H1 (cell line): ENCODE measurements around the gene HADHA.

Experiments used
- JUN ChIP-seq: IDR thresholded peaks from 2 replicates; pipeline ENCODE4 v1.6.1; 2011; ENCODE audit warnings: low read depth, mild to moderate bottlenecking, improper control_type of control experiment, low read length
- MAFK ChIP-seq: IDR thresholded peaks from 2 replicates; pipeline ENCODE4 v1.6.1; 2012; ENCODE audit warnings: low read depth, mild to moderate bottlenecking, improper control_type of control experiment, low read length
- POLR2A ChIP-seq, 2 experiments: IDR thresholded peaks; 1 replicate in 1 of 2; 2 replicates in 1 of 2; pipeline ENCODE4 v1.6.1; 2011; ENCODE audit warnings: low read depth in 2 of 2, low read length in 2 of 2, mild to moderate bottlenecking in 2 of 2; ENCODE audit errors: control extremely low read depth in 1 of 2
- RXRA ChIP-seq: IDR thresholded peaks from 2 replicates; pipeline ENCODE4 v1.6.1; 2011; ENCODE audit warnings: low read depth, mild to moderate bottlenecking, low read length, moderate library complexity; ENCODE audit not compliant: insufficient read depth
- TF ChIP-seq, protein P1 (sequence below), 3 experiments: IDR thresholded peaks; 1 replicate in 2 of 3; 2 replicates in 1 of 3; pipeline versions ENCODE4 v1.5.1 to v1.6.1; 2011; ENCODE audit warnings: low read length in 3 of 3, mild to moderate bottlenecking in 3 of 3, inconsistent platforms in 2 of 3, low read depth in 1 of 3, moderate library complexity in 1 of 3; ENCODE audit not compliant: insufficient read depth in 1 of 3; ENCODE audit errors: control extremely low read depth in 1 of 3

DNA sequence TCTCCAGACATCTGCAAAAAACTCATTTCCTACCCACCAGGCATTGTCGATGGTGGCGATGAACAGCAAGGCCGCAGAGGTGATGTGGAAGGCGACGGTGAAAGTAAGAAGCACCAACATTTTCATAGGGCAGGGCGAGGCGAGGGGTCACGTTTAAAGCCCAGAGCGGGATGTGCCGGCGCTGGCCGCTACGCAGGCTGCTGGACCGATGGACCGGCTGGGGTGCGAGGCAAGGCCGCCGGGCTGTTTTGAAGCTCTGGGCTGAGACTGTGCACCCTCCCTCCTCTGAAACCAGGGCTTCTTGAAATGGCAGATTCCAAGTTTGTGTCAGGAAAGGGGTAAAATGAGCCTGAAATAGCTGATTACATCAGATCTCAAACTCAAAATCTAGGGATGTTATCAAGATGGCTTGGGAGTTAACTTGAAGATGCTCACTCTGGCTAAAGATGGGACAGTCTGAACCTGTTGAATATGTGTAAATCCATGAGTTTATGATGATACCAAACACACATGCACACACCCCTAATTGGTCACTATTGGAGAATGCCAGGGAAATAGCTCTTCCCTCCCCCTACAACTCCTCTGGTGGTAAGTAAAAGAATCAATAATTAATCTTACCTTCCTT lies 103.2 kb downstream of the HADHA start:
- TF ChIP-seq, protein P1, sequence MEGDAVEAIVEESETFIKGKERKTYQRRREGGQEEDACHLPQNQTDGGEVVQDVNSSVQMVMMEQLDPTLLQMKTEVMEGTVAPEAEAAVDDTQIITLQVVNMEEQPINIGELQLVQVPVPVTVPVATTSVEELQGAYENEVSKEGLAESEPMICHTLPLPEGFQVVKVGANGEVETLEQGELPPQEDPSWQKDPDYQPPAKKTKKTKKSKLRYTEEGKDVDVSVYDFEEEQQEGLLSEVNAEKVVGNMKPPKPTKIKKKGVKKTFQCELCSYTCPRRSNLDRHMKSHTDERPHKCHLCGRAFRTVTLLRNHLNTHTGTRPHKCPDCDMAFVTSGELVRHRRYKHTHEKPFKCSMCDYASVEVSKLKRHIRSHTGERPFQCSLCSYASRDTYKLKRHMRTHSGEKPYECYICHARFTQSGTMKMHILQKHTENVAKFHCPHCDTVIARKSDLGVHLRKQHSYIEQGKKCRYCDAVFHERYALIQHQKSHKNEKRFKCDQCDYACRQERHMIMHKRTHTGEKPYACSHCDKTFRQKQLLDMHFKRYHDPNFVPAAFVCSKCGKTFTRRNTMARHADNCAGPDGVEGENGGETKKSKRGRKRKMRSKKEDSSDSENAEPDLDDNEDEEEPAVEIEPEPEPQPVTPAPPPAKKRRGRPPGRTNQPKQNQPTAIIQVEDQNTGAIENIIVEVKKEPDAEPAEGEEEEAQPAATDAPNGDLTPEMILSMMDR (IDR thresholded peaks at IDR 0.05; ENCODE audit: control extremely low read depth in 1 of 3, insufficient read depth in 1 of 3, low read depth in 1 of 3, low read length in 3 of 3), result no peak
- TF ChIP-seq JUN (no peak), RXRA (no peak), POLR2A (IDR thresholded peaks at IDR 0.05; ENCODE audit: control extremely low read depth in 1 of 2, low read depth in 2 of 2, low read length in 2 of 2) (no peak), MAFK (no peak)
